Loucy (cell line): ENCODE measurements around the gene HEXD.

Experiments used
- H2AFZ ChIP-seq: fragments of 200-600 bp; sonication (generic); 2 replicates; pipeline ENCODE4 v1.6.0; 2016; ENCODE audit warnings: antibody characterized with exemption, mild to moderate bottlenecking, low read length, moderate library complexity
- H3F3A ChIP-seq: fragments of 200-600 bp; 2 replicates; pipeline ENCODE4 v1.6.0; 2016; ENCODE audit warnings: antibody characterized with exemption, low read depth, mild to moderate bottlenecking
- H3K27me3 ChIP-seq: fragments of 200-600 bp; sonication (generic); 2 replicates; pipeline ENCODE4 v1.6.1; 2014; ENCODE audit warnings: low read length, mild to moderate bottlenecking; ENCODE audit not compliant: insufficient read depth, poor library complexity, severe bottlenecking
- H3K36me3 ChIP-seq: fragments of 200-600 bp; sonication (generic); 2 replicates; pipeline ENCODE4 v1.6.1; 2016; ENCODE audit warnings: low read length; ENCODE audit not compliant: insufficient read depth
- H3K4me1 ChIP-seq: fragments of 200-600 bp; sonication (generic); 2 replicates; pipeline ENCODE4 v1.5.1; 2014; ENCODE audit warnings: low read length, mild to moderate bottlenecking; ENCODE audit not compliant: insufficient read depth, poor library complexity, severe bottlenecking
- H3K4me2 ChIP-seq: fragments of 200-600 bp; sonication (generic); 2 replicates; pipeline ENCODE4 v1.6.0; 2014; ENCODE audit warnings: antibody characterized with exemption, low read length, low read depth, mild to moderate bottlenecking; ENCODE audit not compliant: poor library complexity, severe bottlenecking
- H3K4me3 ChIP-seq: fragments of 200-600 bp; sonication (generic); 2 replicates; pipeline ENCODE4 v1.5.1; 2014; ENCODE audit warnings: low read length, mild to moderate bottlenecking, mixed read lengths; ENCODE audit not compliant: poor library complexity, severe bottlenecking
- H3K79me2 ChIP-seq: fragments of 200-600 bp; sonication (generic); 2 replicates; pipeline ENCODE4 v1.6.1; 2014; ENCODE audit warnings: low read length; ENCODE audit not compliant: insufficient read depth
- H3K9ac ChIP-seq: fragments of 200-600 bp; sonication (generic); 2 replicates; pipeline ENCODE4 v1.6.0; 2014; ENCODE audit warnings: mild to moderate bottlenecking, low read depth, low read length, moderate library complexity; ENCODE audit not compliant: poor library complexity, severe bottlenecking
- H3K9me2 ChIP-seq: fragments of 200-600 bp; sonication (generic); replicated peaks from 2 replicates; pipeline ENCODE4 v1.6.1; 2016; ENCODE audit warnings: low read depth, low read length, mixed read lengths
- H3K9me3 ChIP-seq: fragments of 200-600 bp; sonication (generic); 2 replicates; pipeline ENCODE4 v1.6.1; 2014; ENCODE audit warnings: mild to moderate bottlenecking, antibody characterized with exemption, low read length, low read depth; ENCODE audit not compliant: insufficient read depth
- H4K20me1 ChIP-seq: fragments of 200-600 bp; sonication (generic); 2 replicates; pipeline ENCODE4 v1.6.0; 2014; ENCODE audit warnings: antibody characterized with exemption, low read length, mild to moderate bottlenecking; ENCODE audit not compliant: insufficient read depth, poor library complexity, severe bottlenecking
- EZH2phosphoT487 ChIP-seq: fragments of 200-600 bp; IDR thresholded peaks from 2 replicates; pipeline ENCODE4 v1.6.1; 2018; ENCODE audit warnings: antibody characterized with exemption, mild to moderate bottlenecking, moderate library complexity, borderline replicate concordance
- TF ChIP-seq, protein P1 (sequence below): fragments of 200-600 bp; sonication (generic); conservative IDR thresholded peaks from 2 replicates; pipeline ENCODE4 v1.5.1; 2014; ENCODE audit warnings: mild to moderate bottlenecking, antibody characterized with exemption, low read length

Gene HEXD

DNA sequence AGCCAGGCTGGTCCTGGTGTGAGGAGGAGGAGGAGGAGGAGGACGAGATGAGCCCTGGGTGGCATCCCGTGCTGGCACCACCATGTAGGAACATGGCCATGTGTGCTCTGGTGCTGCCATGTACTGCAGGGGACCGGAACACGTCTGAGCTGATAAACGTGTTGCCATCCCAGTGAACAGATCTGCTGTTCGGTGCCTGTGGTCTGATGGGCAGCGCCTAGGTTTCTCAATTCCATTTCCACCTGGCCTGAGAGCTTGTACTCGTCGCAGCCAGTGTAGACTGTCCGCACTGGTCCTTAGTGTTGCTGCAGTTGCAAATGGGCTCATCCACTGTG, 73.0 kb downstream of the HEXD start:
- peaks cover 8% of the 10 kb centered on the region for H3K4me1 ChIP-seq
- H3K9me2 ChIP-seq = no peaks in the 10 kb centered on the region
- H2AFZ ChIP-seq = no peak overlapping the region
- no peak for TF ChIP-seq EZH2phosphoT487
- TF ChIP-seq, protein P1, sequence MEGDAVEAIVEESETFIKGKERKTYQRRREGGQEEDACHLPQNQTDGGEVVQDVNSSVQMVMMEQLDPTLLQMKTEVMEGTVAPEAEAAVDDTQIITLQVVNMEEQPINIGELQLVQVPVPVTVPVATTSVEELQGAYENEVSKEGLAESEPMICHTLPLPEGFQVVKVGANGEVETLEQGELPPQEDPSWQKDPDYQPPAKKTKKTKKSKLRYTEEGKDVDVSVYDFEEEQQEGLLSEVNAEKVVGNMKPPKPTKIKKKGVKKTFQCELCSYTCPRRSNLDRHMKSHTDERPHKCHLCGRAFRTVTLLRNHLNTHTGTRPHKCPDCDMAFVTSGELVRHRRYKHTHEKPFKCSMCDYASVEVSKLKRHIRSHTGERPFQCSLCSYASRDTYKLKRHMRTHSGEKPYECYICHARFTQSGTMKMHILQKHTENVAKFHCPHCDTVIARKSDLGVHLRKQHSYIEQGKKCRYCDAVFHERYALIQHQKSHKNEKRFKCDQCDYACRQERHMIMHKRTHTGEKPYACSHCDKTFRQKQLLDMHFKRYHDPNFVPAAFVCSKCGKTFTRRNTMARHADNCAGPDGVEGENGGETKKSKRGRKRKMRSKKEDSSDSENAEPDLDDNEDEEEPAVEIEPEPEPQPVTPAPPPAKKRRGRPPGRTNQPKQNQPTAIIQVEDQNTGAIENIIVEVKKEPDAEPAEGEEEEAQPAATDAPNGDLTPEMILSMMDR = no peak
- no peak overlapping the region for H3K9ac ChIP-seq
- H3K9me3 ChIP-seq = no peaks in the 10 kb centered on the region
- H4K20me1 ChIP-seq = no peaks in the 10 kb centered on the region
- no peaks in the 10 kb centered on the region for H3F3A ChIP-seq
- H3K27me3 ChIP-seq = no peaks in the 10 kb centered on the region
- H3K79me2 ChIP-seq = no peaks in the 10 kb centered on the region
- no peak overlapping the region for H3K4me3 ChIP-seq
- peaks cover 30% of the 10 kb centered on the region; the same call in 1 of the 2 replicates for H3K36me3 ChIP-seq
- no peak overlapping the region for H3K4me2 ChIP-seq

DNA sequence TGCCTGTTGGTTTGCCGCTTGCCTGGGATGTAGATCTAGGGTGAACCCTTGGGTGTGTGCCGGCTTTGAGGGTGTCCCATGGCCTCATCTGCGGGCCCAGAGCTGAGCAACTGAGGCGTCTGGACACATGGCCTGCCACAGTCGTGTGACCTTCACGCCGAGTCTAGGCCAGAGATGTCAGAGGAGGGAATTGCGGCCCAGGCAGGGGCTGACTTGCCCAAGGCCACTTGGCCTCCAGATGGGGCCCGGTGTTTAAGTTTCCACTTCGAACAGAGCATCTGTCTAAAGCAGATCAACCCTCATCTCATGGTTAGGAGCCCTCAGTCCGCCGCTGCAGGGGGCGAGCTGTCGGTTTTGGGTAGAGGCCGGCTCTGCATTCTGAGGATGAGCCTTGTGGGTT, 73.4 kb downstream of the HEXD start:
- H3K9me2 ChIP-seq = no peaks in the 10 kb centered on the region
- no peak overlapping the region for H3K9ac ChIP-seq
- H3K4me1 ChIP-seq = peaks cover 11% of the 10 kb centered on the region
- no peak overlapping the region for H2AFZ ChIP-seq
- TF ChIP-seq, protein P1 = no peak
- TF ChIP-seq EZH2phosphoT487 = no peak
- H3K27me3 ChIP-seq = no peaks in the 10 kb centered on the region
- no peaks in the 10 kb centered on the region for H3K9me3 ChIP-seq
- no peaks in the 10 kb centered on the region for H3K79me2 ChIP-seq
- no peak overlapping the region for H3K4me2 ChIP-seq
- peaks cover 27% of the 10 kb centered on the region; the same call in 1 of the 2 replicates for H3K36me3 ChIP-seq
- no peaks in the 10 kb centered on the region for H3F3A ChIP-seq
- H4K20me1 ChIP-seq = no peaks in the 10 kb centered on the region
- no peak overlapping the region for H3K4me3 ChIP-seq
